Caco-2 (cell line): ENCODE results near the gene TPRG1. TPM values are rescaled to one million over a fixed set of nuclear protein-coding genes. Genes with fewer than 3 reads are reported as not detected.

Experiments used
- BruUV-seq: library from RNA; stranded (reverse); fragments of 400-500 nt; replicated peaks from 2 replicates; lab custom pipeline; 2021; lab: Mats Ljungman, UMichigan
- CTCF ChIA-PET: fragments of 300-600 bp; sonication (Branson Sonifier 250); formaldehyde crosslinking; loops from one replicate; lab custom pipeline; 2022; ENCODE audit warnings: antibody characterized with exemption; lab: Charles Lee
- POLR2A ChIA-PET: fragments of 300-600 bp; sonication (Branson Sonifier 250); formaldehyde crosslinking; loops from one replicate; lab custom pipeline; 2022; ENCODE audit warnings: antibody characterized with exemption; lab: Charles Lee
- DNase-seq, 2 experiments: peaks; one replicate each; pipeline versions ENCODE4 v3.0.0 to v3.0.0-alpha.2; 2020 to 2022
- H3K27me3 ChIP-seq: replicated peaks from 2 replicates; pipeline ENCODE4 v1.6.0; 2011; ENCODE audit warnings: low read length; ENCODE audit not compliant: control insufficient read depth, insufficient read depth
- H3K36me3 ChIP-seq: 2 replicates; pipeline ENCODE4 v1.5.1; 2011; ENCODE audit warnings: low read length; ENCODE audit not compliant: control insufficient read depth, insufficient read depth
- H3K4me1 ChIP-seq: fragments of 250-450 bp; sonication (Bioruptor Pico); 2 replicates; pipeline ENCODE4 v1.5.1; 2020; ENCODE audit warnings: mild to moderate bottlenecking
- H3K4me3 ChIP-seq: 2 replicates; pipeline ENCODE4 v1.5.1; 2011; ENCODE audit warnings: low read depth, mild to moderate bottlenecking, control low read depth, low read length
- H3K9me3 ChIP-seq: fragments of 250-450 bp; sonication (Bioruptor Pico); 2 replicates; pipeline ENCODE4 v1.5.1; 2020; ENCODE audit warnings: mild to moderate bottlenecking, moderate library complexity
- H3K27ac Mint-ChIP-seq: one replicate; pipeline ENCODE4 v1.8.0; 2022; ENCODE audit warnings: mixed read lengths; ENCODE audit not compliant: unreplicated experiment
- H3K27me3 Mint-ChIP-seq: one replicate; pipeline ENCODE4 v1.8.0; 2022; ENCODE audit warnings: mixed read lengths; ENCODE audit not compliant: insufficient read depth, unreplicated experiment
- H3K36me3 Mint-ChIP-seq: one replicate; pipeline ENCODE4 v1.8.0; 2022; ENCODE audit warnings: mild to moderate bottlenecking, mixed read lengths; ENCODE audit not compliant: insufficient read depth, unreplicated experiment
- H3K4me1 Mint-ChIP-seq: one replicate; pipeline ENCODE4 v1.8.0; 2022; ENCODE audit warnings: low read depth, mixed read lengths; ENCODE audit not compliant: unreplicated experiment
- H3K4me3 Mint-ChIP-seq: one replicate; pipeline ENCODE4 v1.8.0; 2022; ENCODE audit warnings: mild to moderate bottlenecking, moderate library complexity, mixed read lengths; ENCODE audit not compliant: unreplicated experiment
- H3K9me3 Mint-ChIP-seq: one replicate; pipeline ENCODE4 v1.8.0; 2022; ENCODE audit warnings: mixed read lengths; ENCODE audit not compliant: unreplicated experiment
- CTCF ChIP-seq, 2 experiments: fragments of 200-600 bp in 1 of 2; IDR thresholded peaks; 1 replicate in 1 of 2; 2 replicates in 1 of 2; pipeline versions ENCODE4 v1.5.1 to v1.8.0; 2011 to 2022; ENCODE audit warnings: antibody characterized with exemption in 1 of 2, control low read depth in 1 of 2, inconsistent platforms in 1 of 2, low read depth in 1 of 2, low read length in 1 of 2, mild to moderate bottlenecking in 1 of 2, moderate library complexity in 1 of 2; ENCODE audit not compliant: insufficient read depth in 1 of 2, severe bottlenecking in 1 of 2, unreplicated experiment in 1 of 2
- intact Hi-C: fragments of 100-400 bp; cut with micrococcal nuclease; formaldehyde crosslinking; loops from one replicate; pipeline ENCODE4 v1.10.0; 2022; ENCODE audit not compliant: unreplicated experiment
- total RNA-seq: library from RNA; stranded (reverse); gene quantifications from 2 replicates; pipeline ENCODE4 v1.2.3, GENCODE V29; 2022

Gene TPRG1
- total RNA-seq, 1 experiment from 2014 or later = 1.5 TPM

- POLR2A ChIA-PET = no interaction called here
- Histone ChIP-seq H3K4me3 (no peak overlapping the region), H3K9me3 (no peaks in the 10 kb centered on the region), H3K27me3 (no peaks in the 10 kb centered on the region), H3K36me3 (no peaks in the 10 kb centered on the region), H3K4me1 (no peaks in the 10 kb centered on the region)
- Mint-ChIP-seq H3K9me3 (no peaks in the 10 kb centered on the region), H3K36me3 (no peaks in the 10 kb centered on the region), H3K27ac (no peak overlapping the region), H3K4me3 (no peak overlapping the region), H3K4me1 (no peaks in the 10 kb centered on the region), H3K27me3 (no peaks in the 10 kb centered on the region)
- DNase-seq = no peak
- intact Hi-C loops = no loop called here
- BruUV-seq = no TSS peak
- no peak for TF ChIP-seq CTCF (IDR thresholded peaks at IDR 0.05; ENCODE audit: insufficient read depth in 1 of 2, low read depth in 1 of 2, low read length in 1 of 2, severe bottlenecking in 1 of 2, unreplicated experiment in 1 of 2)
- CTCF ChIA-PET = no interaction called here
Observed at GRCh38 chr3:189286188-189286587, 114.4 kb downstream of the TPRG1 start.

- no peak for DNase-seq
- TF ChIP-seq CTCF (IDR thresholded peaks at IDR 0.05; ENCODE audit: insufficient read depth in 1 of 2, low read depth in 1 of 2, low read length in 1 of 2, severe bottlenecking in 1 of 2, unreplicated experiment in 1 of 2) = no peak
- H3K27ac Mint-ChIP-seq = no peak overlapping the region
- no peaks in the 10 kb centered on the region for H3K9me3 Mint-ChIP-seq
- Histone ChIP-seq H3K27me3 (no peaks in the 10 kb centered on the region), H3K4me1 (no peaks in the 10 kb centered on the region), H3K36me3 (no peaks in the 10 kb centered on the region), H3K9me3 (no peaks in the 10 kb centered on the region), H3K4me3 (no peak overlapping the region)
- no peaks in the 10 kb centered on the region for H3K36me3 Mint-ChIP-seq
- intact Hi-C loops = no loop called here
- ChIA-PET CTCF (no interaction called here), POLR2A (no interaction called here)
- BruUV-seq = no TSS peak
- H3K27me3 Mint-ChIP-seq = no peaks in the 10 kb centered on the region
- no peaks in the 10 kb centered on the region for H3K4me1 Mint-ChIP-seq
- no peak overlapping the region for H3K4me3 Mint-ChIP-seq
Observed at GRCh38 chr3:189286916-189287315, 115.1 kb downstream of the TPRG1 start.

- CTCF ChIA-PET = interaction anchor here (0.7 kb wide), 1 partner anchor 324 kb away, joined by 4 read pairs; no protein-coding TSS in a partner anchor
- Mint-ChIP-seq H3K9me3 (no peaks in the 10 kb centered on the region), H3K27me3 (no peaks in the 10 kb centered on the region), H3K4me1 (no peaks in the 10 kb centered on the region), H3K4me3 (no peak overlapping the region), H3K36me3 (no peaks in the 10 kb centered on the region), H3K27ac (no peak overlapping the region)
- Histone ChIP-seq H3K9me3 (no peaks in the 10 kb centered on the region), H3K27me3 (no peaks in the 10 kb centered on the region), H3K4me3 (no peak overlapping the region), H3K36me3 (no peaks in the 10 kb centered on the region), H3K4me1 (no peaks in the 10 kb centered on the region)
- no peak for TF ChIP-seq CTCF (IDR thresholded peaks at IDR 0.05; ENCODE audit: insufficient read depth in 1 of 2, low read depth in 1 of 2, low read length in 1 of 2, severe bottlenecking in 1 of 2, unreplicated experiment in 1 of 2)
- POLR2A ChIA-PET = no interaction called here
- no TSS peak for BruUV-seq
- DNase-seq = no peak
- intact Hi-C loops = no loop called here
Observed at GRCh38 chr3:189288348-189289235, 116.8 kb downstream of the TPRG1 start.
